WTC11 (cell line): ENCODE measurements around the gene OR10A4. TPM values are rescaled to one million over a fixed set of nuclear protein-coding genes. Genes with fewer than 3 reads are reported as not detected.
"Not testable (repeated sequence)": the region's sequence is repeated elsewhere in the genome, so short reads cannot be mapped to it uniquely, and the experiment has no call there.

Experiments used
- ATAC-seq: fragments of 200-7000 bp; cut with Tn5 transposase; 2 replicates; pipeline ENCODE4 v1.10.0; 2021; ENCODE audit warnings: mild to moderate bottlenecking, moderate library complexity
- CTCF ChIA-PET: fragments of 300-600 bp; sonication (Branson Sonifier 250); formaldehyde crosslinking; loops from one replicate; lab custom pipeline; 2021; ENCODE audit warnings: antibody characterized with exemption; lab: Charles Lee
- POLR2A ChIA-PET: fragments of 350-600 bp; sonication (Branson Sonifier 250); formaldehyde crosslinking; loops from one replicate; lab custom pipeline; 2021; ENCODE audit warnings: antibody characterized with exemption; lab: Charles Lee
- DNase-seq: peaks from one replicate; pipeline ENCODE4 v3.0.0; 2021; ENCODE audit warnings: low spot score
- H3K27ac Mint-ChIP-seq: 2 replicates; pipeline ENCODE4 v1.8.0; 2021; ENCODE audit warnings: mixed read lengths
- H3K27me3 Mint-ChIP-seq: 2 replicates; pipeline ENCODE4 v1.8.0; 2021; ENCODE audit warnings: low read depth, mild to moderate bottlenecking, moderate library complexity, mixed read lengths
- H3K36me3 Mint-ChIP-seq: 2 replicates; pipeline ENCODE4 v1.8.0; 2021; ENCODE audit warnings: mixed read lengths
- H3K4me1 Mint-ChIP-seq: 2 replicates; pipeline ENCODE4 v1.8.0; 2022; ENCODE audit warnings: mixed read lengths
- H3K4me3 Mint-ChIP-seq: 2 replicates; pipeline ENCODE4 v1.8.0; 2021; ENCODE audit warnings: mild to moderate bottlenecking, moderate library complexity, mixed read lengths
- H3K9me3 Mint-ChIP-seq: 2 replicates; pipeline ENCODE4 v1.8.0; 2021; ENCODE audit warnings: mixed read lengths
- AR ChIP-seq: fragments of 250-450 bp; sonication (Bioruptor Pico); IDR thresholded peaks from 2 replicates; pipeline ENCODE4 v1.9.0; 2021; ENCODE audit warnings: mild to moderate bottlenecking
- FOXP1 ChIP-seq: sonication (generic); formaldehyde crosslinking; IDR thresholded peaks from 2 replicates; pipeline ENCODE4 v1.8.0; 2022; ENCODE audit warnings: missing genetic modification reagents, mild to moderate bottlenecking, moderate library complexity, borderline replicate concordance
- GTF2I ChIP-seq: fragments of 250-450 bp; sonication (Bioruptor Pico); conservative IDR thresholded peaks from 2 replicates; pipeline ENCODE4 v1.4.0; 2021; ENCODE audit warnings: mild to moderate bottlenecking
- JAZF1 ChIP-seq: fragments of 250-450 bp; sonication (Bioruptor Pico); IDR thresholded peaks from 2 replicates; pipeline ENCODE4 v1.9.0; 2021; ENCODE audit warnings: moderate library complexity, mild to moderate bottlenecking, inconsistent platforms
- PREB ChIP-seq: sonication (generic); formaldehyde crosslinking; IDR thresholded peaks from 2 replicates; pipeline ENCODE4 v1.8.1; 2022; ENCODE audit warnings: mild to moderate bottlenecking, missing genetic modification reagents, moderate library complexity, borderline replicate concordance
- ZMAT4 ChIP-seq: fragments of 250-450 bp; sonication (Bioruptor Pico); IDR thresholded peaks from 2 replicates; pipeline ENCODE4 v1.9.0; 2021; ENCODE audit warnings: mild to moderate bottlenecking
- ZNF138 ChIP-seq: sonication (generic); formaldehyde crosslinking; conservative IDR thresholded peaks from 2 replicates; pipeline ENCODE4 v1.8.1; 2022; ENCODE audit warnings: mild to moderate bottlenecking, moderate library complexity, missing genetic modification reagents
- ZNF232 ChIP-seq: sonication (generic); formaldehyde crosslinking; IDR thresholded peaks from 2 replicates; pipeline ENCODE4 v1.8.0; 2022; ENCODE audit warnings: mild to moderate bottlenecking, missing genetic modification reagents
- ZNF512 ChIP-seq: sonication (generic); formaldehyde crosslinking; IDR thresholded peaks from 2 replicates; pipeline ENCODE4 v1.8.1; 2022; ENCODE audit warnings: missing genetic modification reagents, borderline replicate concordance
- ZNF671 ChIP-seq: fragments of 250-450 bp; sonication (Bioruptor Pico); IDR thresholded peaks from 2 replicates; pipeline ENCODE4 v1.8.0; 2021; ENCODE audit warnings: mild to moderate bottlenecking
- total RNA-seq: library from RNA; stranded (reverse); gene quantifications from 3 replicates; pipeline ENCODE4 v1.2.3, GENCODE V29; 2021

The OR10A4 gene
- total RNA-seq, 1 experiment from 2014 or later = not detected

GRCh38 chr11:6882751-6883150 lies 6.3 kb downstream of the OR10A4 start:
- POLR2A ChIA-PET = no interaction called here

GRCh38 chr11:6887711-6888110 lies 11.3 kb downstream of the OR10A4 start:
- H3K9me3 Mint-ChIP-seq = peaks cover 12% of the 10 kb centered on the region
- H3K4me1 Mint-ChIP-seq, H3K27me3 Mint-ChIP-seq, H3K4me3 Mint-ChIP-seq, CTCF ChIA-PET: not testable (repeated sequence)
- 0 out of 2 replicates have a peak, but pooled peaks have one; percentile 10 for TF ChIP-seq GTF2I (CRISPR knock-in tag)
- TF ChIP-seq, all 79 proteins: peak for 1; not testable (repeated sequence) for 78
- DNase-seq, H3K27ac Mint-ChIP-seq, POLR2A ChIA-PET, ATAC-seq, H3K36me3 Mint-ChIP-seq: not testable (repeated sequence)

More at GRCh38 chr11:6882751-6883150, 6.3 kb downstream of the OR10A4 start:
- H3K4me3 Mint-ChIP-seq = no peak overlapping the region
- ATAC-seq (no peak), DNase-seq (no peak)
- CTCF ChIA-PET = no interaction called here
- no peak overlapping the region for H3K27ac Mint-ChIP-seq
- no peaks in the 10 kb centered on the region for H3K36me3 Mint-ChIP-seq
- H3K4me1 Mint-ChIP-seq = no peaks in the 10 kb centered on the region
- no peaks in the 10 kb centered on the region for H3K27me3 Mint-ChIP-seq
- H3K9me3 Mint-ChIP-seq = no peaks in the 10 kb centered on the region
- TF ChIP-seq ZNF671 (CRISPR knock-in tag) = no peak

GRCh38 chr11:6888830-6889229 lies 12.4 kb downstream of the OR10A4 start:
- no peaks in the 10 kb centered on the region for H3K4me1 Mint-ChIP-seq
- ChIA-PET CTCF (interaction anchor here (0.9 kb wide), 1 partner anchor 76 kb away, joined by 3 read pairs; no protein-coding TSS in a partner anchor), POLR2A (no interaction called here)
- H3K4me3 Mint-ChIP-seq = no peak overlapping the region
- peak; percentile 52; the same call in 1 of the 2 replicates for TF ChIP-seq GTF2I (CRISPR knock-in tag)
- TF ChIP-seq PREB (CRISPR knock-in tag) = no peak
- DNase-seq (no peak), ATAC-seq (no peak)
- H3K27me3 Mint-ChIP-seq = no peaks in the 10 kb centered on the region
- peaks cover 12% of the 10 kb centered on the region for H3K9me3 Mint-ChIP-seq
- H3K27ac Mint-ChIP-seq = no peak overlapping the region
- H3K36me3 Mint-ChIP-seq = no peaks in the 10 kb centered on the region

- Mint-ChIP-seq H3K27me3 (no peaks in the 10 kb centered on the region), H3K4me1 (no peaks in the 10 kb centered on the region), H3K4me3 (no peak overlapping the region), H3K27ac (no peak overlapping the region), H3K9me3 (peaks cover 12% of the 10 kb centered on the region), H3K36me3 (no peaks in the 10 kb centered on the region)
- ChIA-PET POLR2A (no interaction called here), CTCF (no interaction called here)
- ATAC-seq (no peak), DNase-seq (no peak)
- TF ChIP-seq FOXP1 (no peak), JAZF1 (CRISPR knock-in tag) (no peak), ZNF232 (CRISPR knock-in tag) (no peak), AR (CRISPR knock-in tag) (no peak), ZMAT4 (CRISPR knock-in tag) (no peak), ZNF138 (CRISPR knock-in tag) (no peak), ZNF512 (CRISPR knock-in tag) (no peak)
Observed at GRCh38 chr11:6889835-6890234, 13.4 kb downstream of the OR10A4 start.
